ENCODE data around the gene BANK1.

The BANK1 gene

DNA sequence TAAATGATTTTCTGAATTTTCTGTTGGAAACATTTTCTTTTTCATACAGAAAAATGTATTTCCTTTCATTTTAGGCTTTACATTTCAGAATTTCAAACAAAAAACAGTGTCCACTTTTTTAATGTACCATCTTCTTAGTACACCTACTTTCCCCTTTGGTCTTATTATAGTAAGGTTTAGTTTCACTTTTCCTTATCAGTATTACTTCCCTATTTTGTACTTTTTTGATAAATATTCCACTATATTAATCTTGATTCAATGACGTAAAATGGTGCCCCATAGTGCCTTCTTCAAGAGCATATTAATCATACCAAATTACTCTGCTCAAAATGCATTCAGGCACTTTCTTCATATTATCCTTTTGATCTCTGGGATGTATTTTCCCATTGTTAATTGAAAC is 52.5 kb downstream of the BANK1 start:
- no peak overlapping the region for H2AFZ ChIP-seq (ENCODE audit: low read depth, low read length)
- no peaks in the 10 kb centered on the region for H4K20me1 ChIP-seq (ENCODE audit: insufficient read depth, low read length)
- H3K9ac ChIP-seq (ENCODE audit: low read depth, low read length) = no peak overlapping the region
- DNase-seq (no peak), ATAC-seq (ENCODE audit: insufficient read depth, low read depth) (no peak)
- no peaks in the 10 kb centered on the region for H3K36me3 ChIP-seq (ENCODE audit: insufficient read depth, low read length)
- no peaks in the 10 kb centered on the region for H3K9me3 ChIP-seq (ENCODE audit: insufficient read depth, low read length, severe bottlenecking)
- H3K27me3 ChIP-seq (ENCODE audit: insufficient read depth, low read length, poor library complexity) = no peaks in the 10 kb centered on the region
- no peak overlapping the region for H3K4me3 ChIP-seq (ENCODE audit: low read depth in 1 of 2, low read length in 2 of 2)
- 0 out of 2 replicates have a peak overlapping the region, but pooled peaks have one; percentile 2 for H3K4me2 ChIP-seq (ENCODE audit: insufficient read depth, low read length)
- H3K27ac ChIP-seq (ENCODE audit: low read length) = no peak overlapping the region
- no peak for TF ChIP-seq EZH2 (IDR thresholded peaks at IDR 0.05; ENCODE audit: borderline replicate concordance, low read depth, low read length, severe bottlenecking)
- TF ChIP-seq, protein P1, sequence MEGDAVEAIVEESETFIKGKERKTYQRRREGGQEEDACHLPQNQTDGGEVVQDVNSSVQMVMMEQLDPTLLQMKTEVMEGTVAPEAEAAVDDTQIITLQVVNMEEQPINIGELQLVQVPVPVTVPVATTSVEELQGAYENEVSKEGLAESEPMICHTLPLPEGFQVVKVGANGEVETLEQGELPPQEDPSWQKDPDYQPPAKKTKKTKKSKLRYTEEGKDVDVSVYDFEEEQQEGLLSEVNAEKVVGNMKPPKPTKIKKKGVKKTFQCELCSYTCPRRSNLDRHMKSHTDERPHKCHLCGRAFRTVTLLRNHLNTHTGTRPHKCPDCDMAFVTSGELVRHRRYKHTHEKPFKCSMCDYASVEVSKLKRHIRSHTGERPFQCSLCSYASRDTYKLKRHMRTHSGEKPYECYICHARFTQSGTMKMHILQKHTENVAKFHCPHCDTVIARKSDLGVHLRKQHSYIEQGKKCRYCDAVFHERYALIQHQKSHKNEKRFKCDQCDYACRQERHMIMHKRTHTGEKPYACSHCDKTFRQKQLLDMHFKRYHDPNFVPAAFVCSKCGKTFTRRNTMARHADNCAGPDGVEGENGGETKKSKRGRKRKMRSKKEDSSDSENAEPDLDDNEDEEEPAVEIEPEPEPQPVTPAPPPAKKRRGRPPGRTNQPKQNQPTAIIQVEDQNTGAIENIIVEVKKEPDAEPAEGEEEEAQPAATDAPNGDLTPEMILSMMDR (IDR thresholded peaks at IDR 0.05; ENCODE audit: borderline replicate concordance, extremely low read depth, low read length, poor library complexity, severe bottlenecking) = no peak
- H3K79me2 ChIP-seq (ENCODE audit: insufficient read depth, low read length) = no peaks in the 10 kb centered on the region
- no peaks in the 10 kb centered on the region for H3K4me1 ChIP-seq (ENCODE audit: insufficient read depth, low read length)

DNA sequence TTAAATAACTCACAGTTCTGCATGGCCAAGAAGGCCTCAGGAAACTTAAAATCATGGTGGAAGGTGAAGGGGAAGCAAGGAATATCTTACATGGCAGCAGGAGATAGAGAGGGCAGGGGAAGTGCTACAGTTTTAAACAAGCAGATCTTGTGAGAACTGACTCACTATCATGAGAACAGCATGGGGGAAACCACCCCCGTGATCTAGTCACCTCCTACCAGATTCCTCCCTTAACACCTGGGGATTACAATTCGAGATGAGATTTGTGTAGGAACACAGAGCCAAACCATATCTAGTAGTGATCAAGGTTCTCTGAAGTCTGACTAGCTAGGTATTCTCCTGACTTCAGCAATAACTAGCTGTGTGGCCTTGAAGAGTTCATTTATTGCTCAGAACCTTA is 56.0 kb downstream of the BANK1 start:
- Histone ChIP-seq H3K4me1 (ENCODE audit: insufficient read depth, low read length) (no peaks in the 10 kb centered on the region), H4K20me1 (ENCODE audit: insufficient read depth, low read length) (no peaks in the 10 kb centered on the region), H3K9me3 (ENCODE audit: insufficient read depth, low read length, severe bottlenecking) (no peaks in the 10 kb centered on the region), H3K27me3 (ENCODE audit: insufficient read depth, low read length, poor library complexity) (no peaks in the 10 kb centered on the region), H2AFZ (ENCODE audit: low read depth, low read length) (no peak overlapping the region), H3K4me3 (ENCODE audit: low read depth in 1 of 2, low read length in 2 of 2) (no peak overlapping the region), H3K9ac (ENCODE audit: low read depth, low read length) (no peak overlapping the region), H3K36me3 (ENCODE audit: insufficient read depth, low read length) (no peaks in the 10 kb centered on the region), H3K27ac (ENCODE audit: low read length) (no peak overlapping the region), H3K79me2 (ENCODE audit: insufficient read depth, low read length) (no peaks in the 10 kb centered on the region), H3K4me2 (ENCODE audit: insufficient read depth, low read length) (no peak overlapping the region)
- ATAC-seq (ENCODE audit: insufficient read depth, low read depth) = no peak
- no peak for TF ChIP-seq EZH2 (IDR thresholded peaks at IDR 0.05; ENCODE audit: borderline replicate concordance, low read depth, low read length, severe bottlenecking)
- TF ChIP-seq, protein P1 (IDR thresholded peaks at IDR 0.05; ENCODE audit: borderline replicate concordance, extremely low read depth, low read length, poor library complexity, severe bottlenecking) = no peak
- DNase-seq = no peak

DNA sequence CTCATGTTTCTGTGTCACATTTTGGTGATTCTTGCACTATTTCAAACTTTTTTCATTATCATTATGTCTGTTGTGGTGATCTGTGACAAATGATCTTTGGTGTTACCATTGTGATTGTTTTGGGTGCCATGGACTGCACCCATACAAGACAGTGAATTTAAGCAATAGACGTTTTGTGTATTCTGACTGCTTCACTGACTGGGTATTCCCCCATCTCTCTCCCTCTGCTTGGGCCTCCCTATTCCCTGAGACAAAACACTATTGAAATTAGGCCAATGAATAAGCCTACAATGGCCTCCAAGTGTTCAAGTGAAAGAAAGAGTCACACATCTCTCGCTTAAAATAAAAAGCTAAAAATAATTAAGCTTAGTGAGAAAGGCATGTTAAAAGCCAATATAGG is 60.2 kb downstream of the BANK1 start:
- no peaks in the 10 kb centered on the region for H4K20me1 ChIP-seq (ENCODE audit: insufficient read depth, low read length)
- TF ChIP-seq EZH2 (IDR thresholded peaks at IDR 0.05; ENCODE audit: borderline replicate concordance, low read depth, low read length, severe bottlenecking) = no peak
- TF ChIP-seq, protein P1 (IDR thresholded peaks at IDR 0.05; ENCODE audit: borderline replicate concordance, extremely low read depth, low read length, poor library complexity, severe bottlenecking) = no peak
- no peaks in the 10 kb centered on the region for H3K4me1 ChIP-seq (ENCODE audit: insufficient read depth, low read length)
- no peaks in the 10 kb centered on the region for H3K9me3 ChIP-seq (ENCODE audit: insufficient read depth, low read length, severe bottlenecking)
- ATAC-seq (ENCODE audit: insufficient read depth, low read depth) (no peak), DNase-seq (no peak)
- H3K27me3 ChIP-seq (ENCODE audit: insufficient read depth, low read length, poor library complexity) = no peaks in the 10 kb centered on the region
- H3K27ac ChIP-seq (ENCODE audit: low read length) = no peak overlapping the region
- no peak overlapping the region for H3K9ac ChIP-seq (ENCODE audit: low read depth, low read length)
- no peak overlapping the region for H2AFZ ChIP-seq (ENCODE audit: low read depth, low read length)
- H3K4me3 ChIP-seq (ENCODE audit: low read depth in 1 of 2, low read length in 2 of 2) = no peak overlapping the region
- no peaks in the 10 kb centered on the region for H3K36me3 ChIP-seq (ENCODE audit: insufficient read depth, low read length)
- no peaks in the 10 kb centered on the region for H3K79me2 ChIP-seq (ENCODE audit: insufficient read depth, low read length)
- H3K4me2 ChIP-seq (ENCODE audit: insufficient read depth, low read length) = no peak overlapping the region

DNA sequence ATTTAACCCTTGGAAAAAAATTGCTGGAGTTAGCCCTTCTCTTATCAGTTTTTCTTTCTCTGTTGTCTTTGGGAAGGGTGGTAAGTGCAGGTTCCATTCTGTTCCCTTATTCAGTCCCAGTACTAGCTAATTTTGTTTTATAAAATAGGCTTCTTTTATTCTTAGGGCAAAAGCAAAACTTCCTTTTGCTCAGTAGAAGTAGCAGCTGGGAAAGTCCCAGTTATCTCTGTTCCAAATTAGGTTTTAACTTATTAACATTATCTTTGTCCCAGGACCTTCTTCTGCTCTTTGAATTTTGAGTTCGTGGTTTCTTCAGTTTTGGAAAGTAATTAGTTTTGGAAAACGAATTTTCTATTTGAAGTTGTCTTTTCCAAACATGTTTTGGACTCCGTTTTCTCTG is 61.1 kb downstream of the BANK1 start:
- H3K27me3 ChIP-seq (ENCODE audit: insufficient read depth, low read length, poor library complexity) = no peaks in the 10 kb centered on the region
- H3K4me3 ChIP-seq (ENCODE audit: low read depth in 1 of 2, low read length in 2 of 2) = no peak overlapping the region
- H3K9ac ChIP-seq (ENCODE audit: low read depth, low read length) = no peak overlapping the region
- no peak overlapping the region for H3K27ac ChIP-seq (ENCODE audit: low read length)
- H3K4me2 ChIP-seq (ENCODE audit: insufficient read depth, low read length) = no peak overlapping the region
- TF ChIP-seq, protein P1 (IDR thresholded peaks at IDR 0.05; ENCODE audit: borderline replicate concordance, extremely low read depth, low read length, poor library complexity, severe bottlenecking) = no peak
- TF ChIP-seq EZH2 (IDR thresholded peaks at IDR 0.05; ENCODE audit: borderline replicate concordance, low read depth, low read length, severe bottlenecking) = no peak
- ATAC-seq (ENCODE audit: insufficient read depth, low read depth) (no peak), DNase-seq (no peak)
- no peaks in the 10 kb centered on the region for H3K9me3 ChIP-seq (ENCODE audit: insufficient read depth, low read length, severe bottlenecking)
- no peaks in the 10 kb centered on the region for H3K4me1 ChIP-seq (ENCODE audit: insufficient read depth, low read length)
- no peak overlapping the region for H2AFZ ChIP-seq (ENCODE audit: low read depth, low read length)
- H3K79me2 ChIP-seq (ENCODE audit: insufficient read depth, low read length) = no peaks in the 10 kb centered on the region
- no peaks in the 10 kb centered on the region for H4K20me1 ChIP-seq (ENCODE audit: insufficient read depth, low read length)
- H3K36me3 ChIP-seq (ENCODE audit: insufficient read depth, low read length) = no peaks in the 10 kb centered on the region
